ENCODE results near the gene TLCD1. TPM values are rescaled to one million over a fixed set of nuclear protein-coding genes. Genes with fewer than 3 reads are reported as not detected.

The TLCD1 gene
- total RNA-seq, 1 donor: not detected

Other genes with a start within 250 kb of the TLCD1 start
- not detected for gene FOXN1, start 219.9 kb downstream of the TLCD1 start, total RNA-seq
- gene UNC119, start 173.6 kb downstream of the TLCD1 start, total RNA-seq: 52.3 TPM
- gene PIGS, start 154.7 kb downstream of the TLCD1 start, total RNA-seq: 43.2 TPM
- gene ALDOC, start 149.3 kb downstream of the TLCD1 start, total RNA-seq: 17.8 TPM
- 9.6 TPM for gene SPAG5, start 127.2 kb downstream of the TLCD1 start, total RNA-seq
- gene RSKR, start 112.0 kb downstream of the TLCD1 start, total RNA-seq: 4.9 TPM
- 85.2 TPM for gene BLTP2, start 81.1 kb downstream of the TLCD1 start, total RNA-seq
- 31.3 TPM for gene SDF2, start 64.3 kb downstream of the TLCD1 start, total RNA-seq
- 80.9 TPM for gene SUPT6H, start 64.0 kb downstream of the TLCD1 start, total RNA-seq
- 0.94 TPM for gene PROCA1, start 14.3 kb downstream of the TLCD1 start, total RNA-seq
- gene RAB34, start 8.4 kb downstream of the TLCD1 start, total RNA-seq: 27.0 TPM
- 1,375 TPM for gene RPL23A, start 6.2 kb downstream of the TLCD1 start, total RNA-seq
- 1.4 TPM for gene NEK8, start 2.6 kb upstream of the TLCD1 start, total RNA-seq
- gene TRAF4, start 17.8 kb upstream of the TLCD1 start, total RNA-seq: 51.2 TPM
- 15.1 TPM for gene FAM222B, start 116.6 kb upstream of the TLCD1 start, total RNA-seq
- 11.1 TPM for gene ERAL1, start 128.8 kb upstream of the TLCD1 start, total RNA-seq
- gene FLOT2, start 171.5 kb upstream of the TLCD1 start, total RNA-seq: 52.7 TPM
- gene DHRS13, start 176.8 kb upstream of the TLCD1 start, total RNA-seq: 12.0 TPM
- 102 TPM for gene PHF12, start 225.3 kb upstream of the TLCD1 start, total RNA-seq

Data from mononuclear cell (primary cell).